Hindlimb muscle (tissue), 1 donor: ENCODE measurements around the gene DLX4. TPM values are rescaled to one million over a fixed set of nuclear protein-coding genes. Genes with fewer than 3 reads are reported as not detected.

Source experiments
- DNase-seq: peaks from one replicate; pipeline ENCODE4 v3.0.0-alpha.2; 2013
- polyA plus RNA-seq: library from polyadenylated mRNA; unstranded; fragments of 120-200 nt; gene quantifications from one replicate; pipeline ENCODE4 v1.2.1, GENCODE V29; 2013; ENCODE audit not compliant: insufficient read length

Gene DLX4
- polyA plus RNA-seq, 1 donor, result 0.41 TPM

- DNase-seq, result no peak
Measured at GRCh38 chr17:50015146-50015545, 46.2 kb downstream of the DLX4 start.

DNA sequence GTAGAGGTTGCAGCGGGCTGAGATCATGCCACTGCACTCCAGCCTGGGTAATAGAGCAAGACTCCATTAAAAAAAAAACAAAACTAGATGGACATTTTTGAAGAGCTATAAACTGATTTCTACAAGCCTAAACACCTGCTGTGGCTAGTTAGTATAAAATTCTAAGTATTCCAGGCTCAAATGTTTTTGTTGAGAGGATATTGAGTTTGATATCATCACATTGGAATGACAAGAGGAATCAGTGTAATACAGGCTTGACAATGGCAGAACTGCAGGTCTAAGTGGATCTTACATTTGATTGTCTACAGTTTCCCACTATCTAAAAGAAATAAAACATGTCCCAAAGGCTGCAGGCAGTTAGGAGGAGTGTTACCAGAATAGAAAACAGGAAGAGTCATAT, 49.9 kb downstream of the DLX4 start:
- DNase-seq, result no peak

DNA sequence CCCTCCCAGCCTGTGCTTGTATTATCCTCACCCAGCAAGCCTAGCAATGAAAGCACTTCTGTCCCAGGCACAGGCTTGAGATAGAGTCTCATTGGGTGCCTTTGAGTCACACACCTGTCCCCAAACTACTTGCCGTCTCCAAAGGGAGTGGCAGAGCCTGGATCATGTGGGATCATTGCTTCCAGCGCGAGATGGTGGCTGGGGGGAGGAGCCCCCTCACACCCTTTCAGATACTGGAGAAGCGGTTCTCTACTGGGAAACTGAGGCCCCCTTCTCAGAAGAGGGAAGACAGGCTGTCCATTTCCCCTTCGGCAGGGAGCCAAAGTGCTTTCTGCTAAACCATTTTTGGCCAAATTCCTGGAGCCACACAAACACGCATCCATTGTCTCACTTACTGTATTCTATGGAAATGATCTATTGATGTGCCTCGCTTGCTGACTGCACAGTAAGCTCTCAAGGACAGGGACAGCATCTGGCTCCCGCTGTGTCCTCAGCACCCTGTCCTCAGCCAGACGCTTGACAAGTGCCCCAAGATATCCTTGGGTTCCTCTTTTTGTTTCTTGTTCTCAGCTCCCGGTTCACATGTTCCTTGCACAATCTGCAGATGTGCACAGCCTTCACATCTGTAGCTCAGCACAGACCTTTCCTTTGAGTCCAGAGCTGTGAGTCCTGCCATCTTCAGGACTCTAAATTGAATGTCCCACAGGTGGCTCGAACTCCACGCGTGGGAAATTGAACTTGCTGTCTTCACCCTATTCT, 52.0 kb downstream of the DLX4 start:
- no peak for DNase-seq

DNA sequence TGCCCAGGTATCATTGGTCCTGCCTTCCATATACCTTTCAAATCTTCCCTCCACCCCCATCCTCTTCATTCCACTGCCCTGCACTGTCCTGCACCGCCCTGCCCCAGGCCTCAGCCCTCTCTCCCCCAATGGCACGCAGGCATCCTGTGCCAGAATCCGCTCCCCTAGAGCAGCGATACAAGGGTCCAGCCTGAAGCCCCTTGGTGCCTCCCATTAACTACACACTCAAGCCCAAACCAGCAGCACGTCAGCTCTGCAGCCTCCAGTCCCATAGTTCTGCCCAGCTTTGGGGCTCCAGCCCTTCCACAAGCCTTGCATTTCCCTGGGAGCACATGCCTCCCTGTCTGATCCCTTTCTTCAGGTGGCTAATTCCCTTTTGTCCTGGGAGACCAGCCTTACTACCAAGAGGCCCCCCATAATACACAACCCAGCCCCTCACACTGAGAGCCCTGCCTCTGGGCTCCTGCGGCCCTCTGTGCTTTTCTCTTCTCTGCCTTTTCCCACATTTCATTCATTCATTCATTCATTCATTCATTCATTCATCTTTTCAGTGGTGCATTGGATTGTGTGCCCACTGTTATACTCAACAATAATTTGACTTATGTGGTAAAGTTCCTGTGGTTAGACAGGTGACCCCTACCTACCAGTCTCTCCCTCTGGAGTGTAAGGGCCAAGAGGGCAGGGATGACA, 52.8 kb downstream of the DLX4 start:
- no peak for DNase-seq

- DNase-seq, result no peak
Measured at GRCh38 chr17:50022463-50023130, 53.6 kb downstream of the DLX4 start.

DNA sequence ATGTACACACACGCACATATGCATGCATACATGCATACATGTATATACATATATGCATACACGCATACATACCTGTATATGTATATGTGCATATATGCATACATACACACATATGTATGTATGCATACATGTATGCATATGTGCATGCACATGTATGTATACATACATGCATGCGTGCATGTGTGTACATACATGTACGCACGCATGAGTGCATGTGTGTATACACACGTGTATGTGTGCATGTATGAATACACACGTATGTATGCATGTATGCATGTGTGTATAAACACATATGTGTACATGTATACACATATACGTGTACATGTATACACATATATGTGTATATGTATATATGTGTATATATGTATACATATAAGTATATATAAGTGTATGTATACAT, 54.5 kb downstream of the DLX4 start:
- DNase-seq, result no peak

Other genes with a start within 250 kb of the DLX4 start
- gene FAM117A, start 205.1 kb upstream of the DLX4 start, polyA plus RNA-seq, result 21.0 TPM
- gene KAT7, start 180.5 kb upstream of the DLX4 start, polyA plus RNA-seq, result 33.6 TPM
- 1.6 TPM for gene TAC4, start 121.1 kb upstream of the DLX4 start, polyA plus RNA-seq
- 0.31 TPM for gene DLX3, start 26.0 kb downstream of the DLX4 start, polyA plus RNA-seq
- gene ITGA3, start 86.9 kb downstream of the DLX4 start, polyA plus RNA-seq, result 41.8 TPM
- 98.0 TPM for gene PDK2, start 126.2 kb downstream of the DLX4 start, polyA plus RNA-seq
- 4.0 TPM for gene SAMD14, start 161.0 kb downstream of the DLX4 start, polyA plus RNA-seq
- gene PPP1R9B, start 181.5 kb downstream of the DLX4 start, polyA plus RNA-seq, result 41.1 TPM
- gene SGCA, start 196.8 kb downstream of the DLX4 start, polyA plus RNA-seq, result 424 TPM
- 3,874 TPM for gene COL1A1, start 232.4 kb downstream of the DLX4 start, polyA plus RNA-seq